ENCODE results near the gene GPX6.

DNA sequence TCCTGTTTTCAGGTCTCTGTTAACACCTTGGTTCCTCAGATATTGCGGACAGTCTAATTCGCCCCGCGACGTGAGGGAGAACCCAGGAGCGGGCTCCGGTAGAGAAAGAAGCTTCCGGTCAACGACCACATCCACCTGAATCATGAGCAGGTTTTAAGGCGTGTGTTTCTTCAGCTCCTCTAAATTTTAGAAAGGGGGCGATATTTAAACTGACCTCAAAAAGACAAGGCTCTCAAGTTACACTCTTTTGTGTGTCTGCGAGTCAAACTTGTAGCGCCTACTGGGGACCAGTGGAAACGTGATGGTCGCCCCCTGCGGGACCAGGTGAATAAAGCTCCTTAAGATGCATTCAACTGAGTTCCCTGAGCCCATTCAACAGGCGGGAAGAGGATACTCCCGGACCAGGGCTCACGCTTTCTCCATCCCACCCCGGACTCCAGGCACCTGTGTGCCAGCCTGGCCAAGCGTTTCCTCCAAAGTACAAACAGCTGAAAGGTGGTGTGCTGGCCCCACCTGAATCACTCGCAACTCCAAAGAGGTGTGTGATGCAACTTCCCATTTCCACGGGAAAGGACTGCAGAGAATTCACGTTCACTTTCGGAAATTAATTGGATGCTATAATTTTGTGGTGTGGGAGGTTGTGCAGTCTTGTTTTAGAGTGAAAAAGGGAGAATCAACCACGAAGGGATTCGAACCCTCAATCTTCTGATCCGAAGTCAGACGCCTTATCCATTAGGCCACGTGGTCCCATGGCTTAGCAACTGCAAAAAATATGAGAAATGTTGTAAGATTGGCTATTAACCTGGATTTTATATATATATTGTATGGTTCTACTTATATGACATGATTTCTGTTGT, 27.1 kb upstream of the GPX6 start:
- TF ChIP-seq, protein P1, sequence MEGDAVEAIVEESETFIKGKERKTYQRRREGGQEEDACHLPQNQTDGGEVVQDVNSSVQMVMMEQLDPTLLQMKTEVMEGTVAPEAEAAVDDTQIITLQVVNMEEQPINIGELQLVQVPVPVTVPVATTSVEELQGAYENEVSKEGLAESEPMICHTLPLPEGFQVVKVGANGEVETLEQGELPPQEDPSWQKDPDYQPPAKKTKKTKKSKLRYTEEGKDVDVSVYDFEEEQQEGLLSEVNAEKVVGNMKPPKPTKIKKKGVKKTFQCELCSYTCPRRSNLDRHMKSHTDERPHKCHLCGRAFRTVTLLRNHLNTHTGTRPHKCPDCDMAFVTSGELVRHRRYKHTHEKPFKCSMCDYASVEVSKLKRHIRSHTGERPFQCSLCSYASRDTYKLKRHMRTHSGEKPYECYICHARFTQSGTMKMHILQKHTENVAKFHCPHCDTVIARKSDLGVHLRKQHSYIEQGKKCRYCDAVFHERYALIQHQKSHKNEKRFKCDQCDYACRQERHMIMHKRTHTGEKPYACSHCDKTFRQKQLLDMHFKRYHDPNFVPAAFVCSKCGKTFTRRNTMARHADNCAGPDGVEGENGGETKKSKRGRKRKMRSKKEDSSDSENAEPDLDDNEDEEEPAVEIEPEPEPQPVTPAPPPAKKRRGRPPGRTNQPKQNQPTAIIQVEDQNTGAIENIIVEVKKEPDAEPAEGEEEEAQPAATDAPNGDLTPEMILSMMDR (IDR thresholded peaks at IDR 0.05) = peak; percentile 80
- TF ChIP-seq POLR2AphosphoS5 (IDR thresholded peaks at IDR 0.05; ENCODE audit: low read depth, low read length) (peak; percentile 34; the same call in 1 of the 2 replicates), REST (IDR thresholded peaks at IDR 0.05; ENCODE audit: insufficient read depth in 1 of 2, low read depth in 2 of 2, low read length in 1 of 2) (no peak; a peak in 1 of 4 replicates)

Measured in Panc1 (cell line).